ENCODE data around the gene AMBN. TPM values are rescaled to one million over a fixed set of nuclear protein-coding genes. Genes with fewer than 3 reads are reported as not detected.

AMBN gene
- total and polyA plus RNA-seq, 7 donors = not detected

Other genes starting within 250 kb of the AMBN start
- not detected for gene SMR3A, start 231.5 kb upstream of the AMBN start, total RNA-seq
- gene SMR3A, start 231.5 kb upstream of the AMBN start, polyA plus RNA-seq = not detected
- not detected for gene SMR3B, start 209.1 kb upstream of the AMBN start, total RNA-seq
- not detected for gene SMR3B, start 209.1 kb upstream of the AMBN start, polyA plus RNA-seq
- not detected for gene OPRPN, start 194.3 kb upstream of the AMBN start, total RNA-seq
- not detected for gene OPRPN, start 194.3 kb upstream of the AMBN start, polyA plus RNA-seq
- gene MUC7, start 120.1 kb upstream of the AMBN start, total RNA-seq = not detected
- gene MUC7, start 120.1 kb upstream of the AMBN start, polyA plus RNA-seq = not detected
- not detected for gene AMTN, start 73.7 kb upstream of the AMBN start, total RNA-seq
- gene AMTN, start 73.7 kb upstream of the AMBN start, polyA plus RNA-seq = not detected
- gene ENAM, start 36.5 kb downstream of the AMBN start, total RNA-seq = 1 to 10 TPM; 1.6 to 6.6 (median 3.0) TPM
- 1 to 10 TPM in 1 of 3 donors, under 1 TPM in 2; 0.08 to 1.5 (median 0.65) TPM for gene ENAM, start 36.5 kb downstream of the AMBN start, polyA plus RNA-seq
- 1 to 10 TPM in 3 of 4 donors, under 1 TPM in 1; 0.50 to 3.0 (median 1.7) TPM for gene JCHAIN, start 74.3 kb downstream of the AMBN start, total RNA-seq
- under 1 TPM; 0.13 to 0.73 (median 0.15) TPM for gene JCHAIN, start 74.3 kb downstream of the AMBN start, polyA plus RNA-seq
- 10 to 100 TPM; 13.1 to 22.6 (median 20.2) TPM for gene UTP3, start 96.3 kb downstream of the AMBN start, total RNA-seq
- 10 to 100 TPM; 13.0 to 32.5 (median 28.6) TPM for gene UTP3, start 96.3 kb downstream of the AMBN start, polyA plus RNA-seq
- gene RUFY3, start 129.7 kb downstream of the AMBN start, total RNA-seq = 10 to 100 TPM; 31.3 to 53.7 (median 43.3) TPM
- 10 to 100 TPM; 15.1 to 35.2 (median 27.7) TPM for gene RUFY3, start 129.7 kb downstream of the AMBN start, polyA plus RNA-seq
- gene GRSF1, start 247.6 kb downstream of the AMBN start, total RNA-seq = 100 to 1,000 TPM; 114 to 144 (median 130) TPM
- gene GRSF1, start 247.6 kb downstream of the AMBN start, polyA plus RNA-seq = 100 to 1,000 TPM in 1 of 3 donors, 10 to 100 TPM in 2; 85.2 to 138 (median 96.6) TPM

Data from psoas muscle (tissue), 7 donors.